K562 (cell line): ENCODE results near the gene MBP. TPM values are rescaled to one million over a fixed set of nuclear protein-coding genes. Genes with fewer than 3 reads are reported as not detected.

Experiments
- ATAC-seq: fragments of 200-7000 bp; cut with Tn5 transposase; 3 replicates; pipeline ENCODE4 v1.9.1; 2020; ENCODE audit warnings: moderate library complexity
- BruUV-seq: library from RNA; stranded (reverse); fragments of 400-500 nt; replicated peaks from 2 replicates; lab custom pipeline; 2021; lab: Mats Ljungman, UMichigan
- CTCF ChIA-PET: fragments of 300-600 bp; formaldehyde crosslinking; extraction: SDS; loops from one replicate; lab custom pipeline; 2021; ENCODE audit warnings: low intra/inter-chr PET ratio; lab: Yijun Ruan, JAX
- POLR2A ChIA-PET: fragments of 300-600, 350-650 bp; sonication (Branson Sonifier 250); formaldehyde crosslinking; extraction: SDS; loops from one replicate; lab custom pipeline; 2021; ENCODE audit warnings: antibody characterized with exemption, inconsistent platforms; lab: Yijun Ruan, JAX
- DNase-seq, 4 experiments: peaks; one replicate each; pipeline versions ENCODE4 v3.0.0 to v3.0.0-alpha.2; 2011 to 2018; ENCODE audit warnings: low spot score in 3 of 4, mixed read lengths in 3 of 4; ENCODE audit errors: extremely low read depth in 1 of 4
- FAIRE-seq: peaks from 2 replicates; lab custom pipeline; 2011; peaks lifted over from hg19 to GRCh38; lab: Jason Lieb, UNC
- H2AFZ ChIP-seq: 2 replicates; pipeline ENCODE4 v1.6.0; 2011; ENCODE audit warnings: low read depth, low read length, control low read depth, inconsistent platforms
- H3K27ac ChIP-seq: fragments of 200-600 bp; 3 replicates; pipeline ENCODE4 v1.8.0; 2011; ENCODE audit warnings: low read depth, mild to moderate bottlenecking, control low read depth, inconsistent platforms, low read length, moderate library complexity, mixed read lengths; ENCODE audit errors: extremely low read depth
- H3K27me3 ChIP-seq, 2 experiments: fragments of 300-600 bp in 1 of 2; 2 replicates in 1 of 2; 3 replicates in 1 of 2; pipeline versions ENCODE4 v1.6.0 to v1.8.0; 2011; ENCODE audit warnings: inconsistent platforms in 2 of 2, low read length in 2 of 2, mild to moderate bottlenecking in 1 of 2, mixed read lengths in 1 of 2, moderate library complexity in 1 of 2; ENCODE audit not compliant: control insufficient read depth in 2 of 2, insufficient read depth in 2 of 2
- H3K36me3 ChIP-seq: fragments of 300-600 bp; 3 replicates; pipeline ENCODE4 v1.8.0; 2011; ENCODE audit warnings: mild to moderate bottlenecking, low read length, inconsistent platforms; ENCODE audit not compliant: control insufficient read depth, insufficient read depth
- H3K4me1 ChIP-seq, 2 experiments: fragments of 200-600 bp in 1 of 2; replicated peaks in 1 of 2; 2 replicates in 1 of 2; 3 replicates in 1 of 2; pipeline versions ENCODE4 v1.5.1 to v1.8.0; 2011; ENCODE audit warnings: inconsistent platforms in 2 of 2, low read length in 2 of 2, mild to moderate bottlenecking in 1 of 2, mixed read lengths in 1 of 2, moderate library complexity in 1 of 2; ENCODE audit not compliant: control insufficient read depth in 2 of 2, insufficient read depth in 2 of 2
- H3K4me2 ChIP-seq: 2 replicates; pipeline ENCODE4 v1.6.1; 2011; ENCODE audit warnings: low read length, control low read depth, inconsistent platforms, mixed read lengths; ENCODE audit not compliant: insufficient read depth
- H3K4me3 ChIP-seq: fragments of 200-600 bp; sonication (generic), shearing (Covaris generic); 2 replicates; pipeline ENCODE4 v1.5.1; 2016; ENCODE audit warnings: control low read depth, inconsistent platforms
- H3K79me2 ChIP-seq: fragments of 200-600 bp; 3 replicates; pipeline ENCODE4 v1.8.0; 2011; ENCODE audit warnings: low read length, inconsistent platforms; ENCODE audit not compliant: control insufficient read depth, insufficient read depth
- H3K9ac ChIP-seq, 2 experiments: 2 replicates each; pipeline versions ENCODE4 v1.6.0 to v1.6.1; 2011; ENCODE audit warnings: low read depth in 2 of 2, low read length in 2 of 2, control low read depth in 1 of 2, inconsistent platforms in 1 of 2, mild to moderate bottlenecking in 1 of 2, mixed read lengths in 1 of 2; ENCODE audit not compliant: insufficient read depth in 1 of 2
- H3K9me1 ChIP-seq: one replicate; pipeline ENCODE4 v1.6.0; 2011; ENCODE audit warnings: inconsistent platforms, mild to moderate bottlenecking, low read length, moderate library complexity; ENCODE audit not compliant: control insufficient read depth, insufficient read depth
- H3K9me3 ChIP-seq: replicated peaks from 2 replicates; pipeline ENCODE4 v1.5.1; 2011; ENCODE audit warnings: low read depth, low read length, inconsistent platforms; ENCODE audit not compliant: control insufficient read depth, insufficient read depth
- H4K20me1 ChIP-seq: replicated peaks from 2 replicates; pipeline ENCODE4 v1.6.1; 2011; ENCODE audit warnings: low read length, inconsistent platforms, mixed read lengths; ENCODE audit not compliant: control insufficient read depth, insufficient read depth
- KLF16 ChIP-seq: IDR thresholded peaks from 2 replicates; pipeline ENCODE4 v1.6.1; 2016; ENCODE audit warnings: antibody characterized with exemption
- NFE2L1 ChIP-seq: fragments of 450-650 bp; IDR thresholded peaks from 2 replicates; pipeline ENCODE4 v1.6.1; 2016; ENCODE audit warnings: missing genetic modification characterization, low read depth, mild to moderate bottlenecking, missing compliant biosample characterization, moderate library complexity, borderline replicate concordance
- RAD21 ChIP-seq, 2 experiments: fragments of 250-450 bp in 1 of 2; fragments of 450-650 bp in 1 of 2; sonication (Bioruptor Pico) in 1 of 2; formaldehyde crosslinking in 1 of 2; IDR thresholded peaks in 1 of 2; conservative IDR thresholded peaks in 1 of 2; 2 replicates each; pipeline versions ENCODE4 v1.4.0 to v1.8.0; 2020 to 2022; ENCODE audit warnings: mild to moderate bottlenecking in 2 of 2, moderate library complexity in 1 of 2
- RCOR1 ChIP-seq, 2 experiments: IDR thresholded peaks; 2 replicates each; pipeline ENCODE4 v1.6.1; 2012; ENCODE audit warnings: low read depth in 2 of 2, low read length in 2 of 2, borderline replicate concordance in 1 of 2, improper control_type of control experiment in 1 of 2
- SMC3 ChIP-seq: conservative IDR thresholded peaks from 2 replicates; pipeline ENCODE4 v1.6.1; 2011; ENCODE audit warnings: low read depth, low read length, improper control_type of control experiment; ENCODE audit not compliant: insufficient read depth
- WGBS: fragments of 100-300 bp; shearing (Covaris generic); methylation state at CpG from one replicate; pipeline ENCODE4 v1.1.6; 2016; ENCODE audit warnings: low coverage, mixed read lengths; ENCODE audit not compliant: insufficient coverage; ENCODE audit errors: missing lambda C conversion rate; 5-methylcytosine and 5-hydroxymethylcytosine counted together
- in situ Hi-C: fragments of 300-500 bp; cut with MboI; formaldehyde crosslinking; loops from 4 replicates; pipeline ENCODE4 v1.15.0; 2018; ENCODE audit warnings: inconsistent platforms, mixed read lengths
- intact Hi-C: fragments of 100-400 bp; cut with micrococcal nuclease; formaldehyde crosslinking; loops from 2 replicates; pipeline ENCODE4 v1.14.2; 2022
- polyA plus RNA-seq, 8 experiments: library from polyadenylated mRNA; depleted of rRNA in 4 of 8; stranded (reverse) in 5 of 8; unstranded in 3 of 8; fragments of >200 nt; fragmentation: Nextera tagmentation in 2 of 8; fragmentation: Illumina TruSeq in 1 of 8; extraction: Ambion mirVana in 2 of 8; extraction: Trizol in 1 of 8; gene quantifications; 2 replicates each; pipeline versions ENCODE4 v1.2.1 to v1.2.3, GENCODE V29; 2011 to 2014; ENCODE audit warnings: inconsistent platforms in 1 of 8, missing spikeins in 1 of 8
- total RNA-seq, 7 experiments: library from RNA; depleted of rRNA in 6 of 7; stranded (reverse); fragments of >200 nt in 6 of 7; fragmentation: Illumina TruSeq in 2 of 7; extraction: Trizol in 2 of 7; gene quantifications; 2 replicates each; pipeline versions ENCODE4 v1.2.1 to v1.2.3, GENCODE V29; 2011 to 2021; ENCODE audit warnings: low replicate concordance in 1 of 7
- TF ChIP-seq, protein P1 (sequence below): fragments of 450-650 bp; formaldehyde crosslinking; IDR thresholded peaks from 2 replicates; pipeline ENCODE4 v1.4.0; 2020; ENCODE audit warnings: mild to moderate bottlenecking, moderate library complexity
- TF ChIP-seq, protein P2 (sequence below), 3 experiments: IDR thresholded peaks in 2 of 3; conservative IDR thresholded peaks in 1 of 3; 2 replicates each; pipeline ENCODE4 v1.5.1; 2011 to 2012; ENCODE audit warnings: low read length in 3 of 3, mild to moderate bottlenecking in 3 of 3, control low read depth in 2 of 3, improper control_type of control experiment in 1 of 3, inconsistent platforms in 1 of 3, low read depth in 1 of 3, mixed read lengths in 1 of 3, moderate library complexity in 1 of 3; ENCODE audit not compliant: insufficient read depth in 2 of 3
- TF ChIP-seq, protein P3 (sequence below), 2 experiments: fragments of 450-650 bp; formaldehyde crosslinking in 1 of 2; IDR thresholded peaks; 2 replicates each; pipeline versions ENCODE4 v1.4.0 to v1.6.1; 2014 to 2020; ENCODE audit warnings: mild to moderate bottlenecking in 2 of 2, borderline replicate concordance in 1 of 2, low read depth in 1 of 2

Gene MBP
- total and polyA plus RNA-seq, 9 of the 15 experiments (the other 6 are each of a cell fraction or from before 2014, with no cell fraction given) = 0.09 TPM; not detected in 8

DNA sequence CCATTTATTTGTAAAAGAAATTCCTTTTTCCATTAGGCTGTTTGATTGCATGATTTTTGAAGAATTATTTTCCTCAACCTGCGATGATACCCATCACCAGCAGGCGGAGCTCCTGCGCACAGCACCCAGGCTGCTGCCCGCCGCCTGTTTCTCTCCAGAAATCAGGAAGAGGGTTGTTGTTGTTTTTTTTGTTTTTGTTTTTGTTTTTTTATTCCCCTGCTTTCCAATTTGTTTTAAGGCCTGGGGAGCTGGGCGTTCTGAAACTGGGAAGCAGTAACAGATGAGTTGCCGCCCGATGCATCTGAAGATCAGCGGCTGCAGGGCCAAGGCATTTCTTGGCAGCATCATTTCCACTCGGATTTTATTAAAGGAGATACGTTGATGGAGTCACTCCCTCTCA, 132.1 kb downstream of the MBP start:
- Histone ChIP-seq H3K4me3 (no peak overlapping the region), H3K9me1 (no peaks in the 10 kb centered on the region), H3K27ac (no peak overlapping the region), H3K27me3 (peaks cover 6 to 39% of the 10 kb centered on the region in 2 experiments; a peak in 4 of 5 replicates), H3K79me2 (no peaks in the 10 kb centered on the region), H3K36me3 (no peaks in the 10 kb centered on the region), H3K9ac (no peak overlapping the region), H3K4me2 (no peak overlapping the region), H3K4me1 (no peaks in the 10 kb centered on the region; a peak in 1 of 5 replicates), H2AFZ (no peak overlapping the region), H3K9me3 (no peaks in the 10 kb centered on the region), H4K20me1 (no peaks in the 10 kb centered on the region)
- 0 out of 3 replicates have a peak, but pooled peaks have one; percentile 48 for ATAC-seq
- POLR2A ChIA-PET = interaction anchor here (0.6 kb wide), 1 partner anchor 99 kb away, joined by 4 read pairs; no protein-coding TSS in a partner anchor
- in situ Hi-C loops = no loop called here
- DNase-seq = peak; percentile 32 to 61 (median 50)
- CTCF ChIA-PET = interaction anchor here (0.7 to 1.2 kb wide), 2 partner anchors 91 to 650 kb away, joined by 3 to 4 read pairs; no protein-coding TSS in a partner anchor
- peak; percentile 56 for FAIRE-seq
- intact Hi-C loops = loop anchor here (5.0 to 10.0 kb wide), 2 partner anchors 54 to 647 kb away; no protein-coding TSS in a partner anchor
- under 1% methylated on average over 11 of the region's 11 CpGs for WGBS
- no TSS peak for BruUV-seq
- TF ChIP-seq KLF16 = peak; percentile 32; the same call in 1 of the 2 replicates
- TF ChIP-seq, protein P1, sequence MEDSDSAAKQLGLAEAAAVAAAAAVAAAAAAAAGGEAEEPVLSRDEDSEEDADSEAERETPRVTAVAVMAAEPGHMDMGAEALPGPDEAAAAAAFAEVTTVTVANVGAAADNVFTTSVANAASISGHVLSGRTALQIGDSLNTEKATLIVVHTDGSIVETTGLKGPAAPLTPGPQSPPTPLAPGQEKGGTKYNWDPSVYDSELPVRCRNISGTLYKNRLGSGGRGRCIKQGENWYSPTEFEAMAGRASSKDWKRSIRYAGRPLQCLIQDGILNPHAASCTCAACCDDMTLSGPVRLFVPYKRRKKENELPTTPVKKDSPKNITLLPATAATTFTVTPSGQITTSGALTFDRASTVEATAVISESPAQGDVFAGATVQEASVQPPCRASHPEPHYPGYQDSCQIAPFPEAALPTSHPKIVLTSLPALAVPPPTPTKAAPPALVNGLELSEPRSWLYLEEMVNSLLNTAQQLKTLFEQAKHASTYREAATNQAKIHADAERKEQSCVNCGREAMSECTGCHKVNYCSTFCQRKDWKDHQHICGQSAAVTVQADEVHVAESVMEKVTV (CRISPR knock-in tag) = 0 out of 2 replicates have a peak, but pooled peaks have one; percentile 21
- TF ChIP-seq, protein P2, sequence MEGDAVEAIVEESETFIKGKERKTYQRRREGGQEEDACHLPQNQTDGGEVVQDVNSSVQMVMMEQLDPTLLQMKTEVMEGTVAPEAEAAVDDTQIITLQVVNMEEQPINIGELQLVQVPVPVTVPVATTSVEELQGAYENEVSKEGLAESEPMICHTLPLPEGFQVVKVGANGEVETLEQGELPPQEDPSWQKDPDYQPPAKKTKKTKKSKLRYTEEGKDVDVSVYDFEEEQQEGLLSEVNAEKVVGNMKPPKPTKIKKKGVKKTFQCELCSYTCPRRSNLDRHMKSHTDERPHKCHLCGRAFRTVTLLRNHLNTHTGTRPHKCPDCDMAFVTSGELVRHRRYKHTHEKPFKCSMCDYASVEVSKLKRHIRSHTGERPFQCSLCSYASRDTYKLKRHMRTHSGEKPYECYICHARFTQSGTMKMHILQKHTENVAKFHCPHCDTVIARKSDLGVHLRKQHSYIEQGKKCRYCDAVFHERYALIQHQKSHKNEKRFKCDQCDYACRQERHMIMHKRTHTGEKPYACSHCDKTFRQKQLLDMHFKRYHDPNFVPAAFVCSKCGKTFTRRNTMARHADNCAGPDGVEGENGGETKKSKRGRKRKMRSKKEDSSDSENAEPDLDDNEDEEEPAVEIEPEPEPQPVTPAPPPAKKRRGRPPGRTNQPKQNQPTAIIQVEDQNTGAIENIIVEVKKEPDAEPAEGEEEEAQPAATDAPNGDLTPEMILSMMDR (IDR thresholded peaks at IDR 0.05 in 2 of 3, conservative IDR thresholded peaks at IDR 0.05 in 1 of 3; ENCODE audit: insufficient read depth in 2 of 3, low read depth in 1 of 3, low read length in 3 of 3) = peak; percentile 79 to 81 (median 80)
- TF ChIP-seq NFE2L1 (tag) = no peak
- TF ChIP-seq RAD21 (CRISPR knock-in tag; conservative IDR thresholded peaks at IDR 0.05 in 1 of 2, IDR thresholded peaks at IDR 0.05 in 1 of 2) = peak; percentile 67 to 74
- TF ChIP-seq RCOR1 (IDR thresholded peaks at IDR 0.05; ENCODE audit: borderline replicate concordance in 1 of 2, low read depth in 2 of 2, low read length in 2 of 2) = peak in 1 of 2 experiments; percentile 45; a peak in 1 of 4 replicates
- peak; percentile 62 for TF ChIP-seq SMC3
- TF ChIP-seq, protein P3, sequence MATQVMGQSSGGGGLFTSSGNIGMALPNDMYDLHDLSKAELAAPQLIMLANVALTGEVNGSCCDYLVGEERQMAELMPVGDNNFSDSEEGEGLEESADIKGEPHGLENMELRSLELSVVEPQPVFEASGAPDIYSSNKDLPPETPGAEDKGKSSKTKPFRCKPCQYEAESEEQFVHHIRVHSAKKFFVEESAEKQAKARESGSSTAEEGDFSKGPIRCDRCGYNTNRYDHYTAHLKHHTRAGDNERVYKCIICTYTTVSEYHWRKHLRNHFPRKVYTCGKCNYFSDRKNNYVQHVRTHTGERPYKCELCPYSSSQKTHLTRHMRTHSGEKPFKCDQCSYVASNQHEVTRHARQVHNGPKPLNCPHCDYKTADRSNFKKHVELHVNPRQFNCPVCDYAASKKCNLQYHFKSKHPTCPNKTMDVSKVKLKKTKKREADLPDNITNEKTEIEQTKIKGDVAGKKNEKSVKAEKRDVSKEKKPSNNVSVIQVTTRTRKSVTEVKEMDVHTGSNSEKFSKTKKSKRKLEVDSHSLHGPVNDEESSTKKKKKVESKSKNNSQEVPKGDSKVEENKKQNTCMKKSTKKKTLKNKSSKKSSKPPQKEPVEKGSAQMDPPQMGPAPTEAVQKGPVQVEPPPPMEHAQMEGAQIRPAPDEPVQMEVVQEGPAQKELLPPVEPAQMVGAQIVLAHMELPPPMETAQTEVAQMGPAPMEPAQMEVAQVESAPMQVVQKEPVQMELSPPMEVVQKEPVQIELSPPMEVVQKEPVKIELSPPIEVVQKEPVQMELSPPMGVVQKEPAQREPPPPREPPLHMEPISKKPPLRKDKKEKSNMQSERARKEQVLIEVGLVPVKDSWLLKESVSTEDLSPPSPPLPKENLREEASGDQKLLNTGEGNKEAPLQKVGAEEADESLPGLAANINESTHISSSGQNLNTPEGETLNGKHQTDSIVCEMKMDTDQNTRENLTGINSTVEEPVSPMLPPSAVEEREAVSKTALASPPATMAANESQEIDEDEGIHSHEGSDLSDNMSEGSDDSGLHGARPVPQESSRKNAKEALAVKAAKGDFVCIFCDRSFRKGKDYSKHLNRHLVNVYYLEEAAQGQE (IDR thresholded peaks at IDR 0.05; ENCODE audit: borderline replicate concordance) = peak; percentile 49; the same call in 1 of the 2 replicates
- TF ChIP-seq, protein P3 (CRISPR knock-in tag; IDR thresholded peaks at IDR 0.05; ENCODE audit: low read depth) = no peak
